HL-60 (cell line): ENCODE results near the gene SPOCK3.

Source experiments
- GABPA ChIP-seq: IDR thresholded peaks from 2 replicates; pipeline ENCODE4 v1.6.1; 2012; ENCODE audit warnings: low read depth
- POLR2AphosphoS5 ChIP-seq: IDR thresholded peaks from 2 replicates; pipeline ENCODE4 v1.6.1; 2012; ENCODE audit warnings: low read depth
- SPI1 ChIP-seq: IDR thresholded peaks from 2 replicates; pipeline ENCODE4 v1.6.1; 2012; ENCODE audit warnings: low read depth, mild to moderate bottlenecking, borderline replicate concordance
- TF ChIP-seq, protein P1 (sequence below): IDR thresholded peaks from one replicate; pipeline ENCODE4 v1.5.1; 2011; ENCODE audit warnings: low read length, control low read depth, inconsistent platforms; ENCODE audit not compliant: insufficient read depth
- TF ChIP-seq, protein P2 (sequence below): IDR thresholded peaks from 2 replicates; pipeline ENCODE4 v1.6.1; 2012; ENCODE audit warnings: low read depth; ENCODE audit not compliant: insufficient replicate concordance

DNA sequence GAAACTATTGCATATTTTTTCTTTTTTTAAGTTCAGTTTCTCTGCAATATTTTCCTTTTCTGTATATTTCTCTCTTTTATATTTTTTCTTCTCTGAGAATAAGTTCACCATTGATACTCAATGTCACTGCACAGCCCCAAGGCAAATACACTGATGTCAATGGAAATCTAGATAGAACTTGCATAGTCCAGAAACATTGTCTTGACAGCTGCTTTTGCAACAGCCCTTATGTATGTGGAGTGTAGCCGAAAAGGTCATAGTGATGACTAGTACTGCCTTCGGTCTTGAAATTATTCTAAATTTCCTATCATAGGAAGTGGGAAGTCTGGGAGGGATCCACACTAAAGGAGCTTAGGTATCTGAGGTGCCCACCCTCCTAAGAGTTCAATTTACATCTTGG lies 150.0 kb downstream of the SPOCK3 start:
- no peak for TF ChIP-seq GABPA
- TF ChIP-seq, protein P1, sequence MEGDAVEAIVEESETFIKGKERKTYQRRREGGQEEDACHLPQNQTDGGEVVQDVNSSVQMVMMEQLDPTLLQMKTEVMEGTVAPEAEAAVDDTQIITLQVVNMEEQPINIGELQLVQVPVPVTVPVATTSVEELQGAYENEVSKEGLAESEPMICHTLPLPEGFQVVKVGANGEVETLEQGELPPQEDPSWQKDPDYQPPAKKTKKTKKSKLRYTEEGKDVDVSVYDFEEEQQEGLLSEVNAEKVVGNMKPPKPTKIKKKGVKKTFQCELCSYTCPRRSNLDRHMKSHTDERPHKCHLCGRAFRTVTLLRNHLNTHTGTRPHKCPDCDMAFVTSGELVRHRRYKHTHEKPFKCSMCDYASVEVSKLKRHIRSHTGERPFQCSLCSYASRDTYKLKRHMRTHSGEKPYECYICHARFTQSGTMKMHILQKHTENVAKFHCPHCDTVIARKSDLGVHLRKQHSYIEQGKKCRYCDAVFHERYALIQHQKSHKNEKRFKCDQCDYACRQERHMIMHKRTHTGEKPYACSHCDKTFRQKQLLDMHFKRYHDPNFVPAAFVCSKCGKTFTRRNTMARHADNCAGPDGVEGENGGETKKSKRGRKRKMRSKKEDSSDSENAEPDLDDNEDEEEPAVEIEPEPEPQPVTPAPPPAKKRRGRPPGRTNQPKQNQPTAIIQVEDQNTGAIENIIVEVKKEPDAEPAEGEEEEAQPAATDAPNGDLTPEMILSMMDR: no peak
- TF ChIP-seq, protein P2, sequence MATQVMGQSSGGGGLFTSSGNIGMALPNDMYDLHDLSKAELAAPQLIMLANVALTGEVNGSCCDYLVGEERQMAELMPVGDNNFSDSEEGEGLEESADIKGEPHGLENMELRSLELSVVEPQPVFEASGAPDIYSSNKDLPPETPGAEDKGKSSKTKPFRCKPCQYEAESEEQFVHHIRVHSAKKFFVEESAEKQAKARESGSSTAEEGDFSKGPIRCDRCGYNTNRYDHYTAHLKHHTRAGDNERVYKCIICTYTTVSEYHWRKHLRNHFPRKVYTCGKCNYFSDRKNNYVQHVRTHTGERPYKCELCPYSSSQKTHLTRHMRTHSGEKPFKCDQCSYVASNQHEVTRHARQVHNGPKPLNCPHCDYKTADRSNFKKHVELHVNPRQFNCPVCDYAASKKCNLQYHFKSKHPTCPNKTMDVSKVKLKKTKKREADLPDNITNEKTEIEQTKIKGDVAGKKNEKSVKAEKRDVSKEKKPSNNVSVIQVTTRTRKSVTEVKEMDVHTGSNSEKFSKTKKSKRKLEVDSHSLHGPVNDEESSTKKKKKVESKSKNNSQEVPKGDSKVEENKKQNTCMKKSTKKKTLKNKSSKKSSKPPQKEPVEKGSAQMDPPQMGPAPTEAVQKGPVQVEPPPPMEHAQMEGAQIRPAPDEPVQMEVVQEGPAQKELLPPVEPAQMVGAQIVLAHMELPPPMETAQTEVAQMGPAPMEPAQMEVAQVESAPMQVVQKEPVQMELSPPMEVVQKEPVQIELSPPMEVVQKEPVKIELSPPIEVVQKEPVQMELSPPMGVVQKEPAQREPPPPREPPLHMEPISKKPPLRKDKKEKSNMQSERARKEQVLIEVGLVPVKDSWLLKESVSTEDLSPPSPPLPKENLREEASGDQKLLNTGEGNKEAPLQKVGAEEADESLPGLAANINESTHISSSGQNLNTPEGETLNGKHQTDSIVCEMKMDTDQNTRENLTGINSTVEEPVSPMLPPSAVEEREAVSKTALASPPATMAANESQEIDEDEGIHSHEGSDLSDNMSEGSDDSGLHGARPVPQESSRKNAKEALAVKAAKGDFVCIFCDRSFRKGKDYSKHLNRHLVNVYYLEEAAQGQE: no peak
- no peak for TF ChIP-seq POLR2AphosphoS5
- no peak for TF ChIP-seq SPI1
